GM18498 (cell line): Measurements from ENCODE around the gene ABHD3.
"Not testable (repeated sequence)": the region's sequence is repeated elsewhere in the genome, so short reads cannot be mapped to it uniquely, and the experiment has no call there.

Experiments
- ATAC-seq: cut with Tn5 transposase; IDR thresholded peaks from one replicate; pipeline ENCODE4 v1.9.1; 2021; ENCODE audit warnings: mild to moderate bottlenecking, moderate library complexity; ENCODE audit not compliant: unreplicated experiment

Gene ABHD3

DNA sequence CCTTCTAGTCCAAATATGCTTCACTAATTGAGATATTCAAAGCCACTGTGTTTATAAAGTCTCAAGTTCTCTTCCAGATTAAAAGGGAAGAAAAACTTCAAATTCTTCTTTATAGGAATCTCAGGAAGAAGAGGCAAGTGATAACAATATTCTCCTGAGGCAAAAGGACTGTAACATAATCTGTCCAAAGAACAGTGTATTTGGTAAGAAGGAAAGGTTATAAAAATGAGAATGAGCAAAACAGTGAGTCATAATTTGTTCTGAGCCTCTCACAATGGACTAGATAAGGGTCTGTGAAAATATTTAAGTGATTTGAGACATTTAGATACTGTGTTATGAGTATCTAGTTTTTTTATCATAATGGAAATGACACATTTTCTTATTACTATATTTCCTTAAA is 48.2 kb downstream of the ABHD3 start:
- ATAC-seq, result no peak

DNA sequence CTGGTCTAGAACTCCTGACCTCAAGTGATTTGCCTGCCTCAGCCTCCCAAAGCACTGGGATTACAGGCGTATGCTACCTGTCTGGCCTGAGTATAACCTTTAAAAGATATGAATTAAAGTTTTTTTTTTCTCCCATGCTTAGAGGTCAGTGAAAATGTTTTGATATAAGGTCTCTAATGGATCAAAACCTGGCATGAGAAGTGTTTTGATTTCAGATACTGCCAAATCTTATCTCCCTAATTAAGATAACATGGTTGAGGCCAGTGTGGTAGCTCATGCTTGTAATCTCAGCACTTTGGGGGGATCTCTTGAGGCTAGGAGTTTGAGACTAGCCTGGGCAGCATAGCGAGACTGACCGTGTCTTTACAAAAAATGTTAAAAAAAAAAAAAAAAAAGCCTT is 51.2 kb downstream of the ABHD3 start:
- no peak for ATAC-seq

- no peak for ATAC-seq
Measured at GRCh38 chr18:21652073-21652472, 52.5 kb downstream of the ABHD3 start.

- ATAC-seq, result no peak
Measured at GRCh38 chr18:21650311-21650710, 54.3 kb downstream of the ABHD3 start.

DNA sequence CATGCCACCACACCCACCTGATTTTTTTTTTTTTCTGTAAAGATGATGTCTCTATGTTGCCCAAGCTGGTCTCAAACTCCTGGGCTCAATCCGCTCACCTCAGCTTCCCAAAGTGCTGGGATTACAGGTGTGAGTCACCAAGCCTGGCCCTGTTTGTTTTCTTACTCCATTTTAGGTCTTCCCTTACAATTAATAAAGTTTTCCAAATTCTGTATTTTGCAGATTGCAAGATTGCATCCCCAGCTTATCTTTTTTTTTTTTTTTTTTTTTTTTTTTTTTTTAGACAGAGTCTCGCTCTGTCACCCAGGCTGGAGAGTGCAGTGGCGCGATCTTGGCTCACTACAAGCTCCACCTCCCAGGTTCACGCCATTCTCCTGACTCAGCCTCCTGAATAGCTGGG is 64.2 kb downstream of the ABHD3 start:
- ATAC-seq, result not testable (repeated sequence)

GRCh38 chr18:21638822-21639221 is 65.8 kb downstream of the ABHD3 start:
- no peak for ATAC-seq

GRCh38 chr18:21636769-21637168 is 67.8 kb downstream of the ABHD3 start:
- no peak for ATAC-seq

- ATAC-seq, result no peak
Measured at GRCh38 chr18:21634588-21635199, 69.9 kb downstream of the ABHD3 start.

- no peak for ATAC-seq
Measured at GRCh38 chr18:21632393-21632792, 72.2 kb downstream of the ABHD3 start.

DNA sequence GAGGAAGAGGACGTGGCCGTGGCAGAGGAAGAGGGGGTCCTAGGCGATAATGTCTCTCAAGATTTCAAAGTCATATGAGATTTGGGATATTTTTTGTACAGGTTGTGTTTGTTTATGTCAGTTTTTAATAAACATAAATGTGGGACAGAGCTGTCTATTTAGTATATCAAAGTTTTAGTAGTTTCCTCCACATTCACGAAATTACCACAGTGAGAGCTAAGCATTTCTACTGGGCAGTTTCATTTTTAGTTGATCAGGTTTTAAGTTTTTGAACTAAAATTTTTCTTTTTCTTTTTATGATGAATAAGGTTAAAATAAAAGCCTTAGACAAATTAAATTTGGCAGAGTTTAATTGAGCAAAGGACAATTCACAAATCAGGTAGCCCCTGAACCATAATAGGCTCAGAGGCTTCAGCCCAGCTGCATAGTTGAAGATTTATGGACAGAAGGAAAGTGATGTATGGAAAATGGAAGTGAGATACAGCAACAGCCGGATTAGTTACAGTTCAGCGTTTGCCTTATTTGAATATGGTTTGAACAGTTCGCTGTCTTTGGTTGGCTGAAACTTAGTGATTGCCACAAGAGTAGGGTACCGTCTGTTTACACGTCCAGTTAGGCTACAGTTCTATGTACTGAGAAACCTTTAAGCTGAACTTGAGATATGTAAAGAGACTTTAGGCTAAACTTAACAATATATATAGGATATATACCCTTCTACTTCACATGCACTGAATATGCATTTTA is 75.3 kb downstream of the ABHD3 start:
- peak; percentile 98 for ATAC-seq

GRCh38 chr18:21621640-21622039 is 82.9 kb downstream of the ABHD3 start:
- ATAC-seq, result not testable (repeated sequence)

GRCh38 chr18:21612125-21613039 is 92.2 kb downstream of the ABHD3 start, which contains the start of gene SNRPD1:
Gene SNRPD1 (plus strand): TSS chr18:21612314. CDS start chr18:21612430, 116 bp downstream.
- peak; percentile 99 for ATAC-seq

DNA sequence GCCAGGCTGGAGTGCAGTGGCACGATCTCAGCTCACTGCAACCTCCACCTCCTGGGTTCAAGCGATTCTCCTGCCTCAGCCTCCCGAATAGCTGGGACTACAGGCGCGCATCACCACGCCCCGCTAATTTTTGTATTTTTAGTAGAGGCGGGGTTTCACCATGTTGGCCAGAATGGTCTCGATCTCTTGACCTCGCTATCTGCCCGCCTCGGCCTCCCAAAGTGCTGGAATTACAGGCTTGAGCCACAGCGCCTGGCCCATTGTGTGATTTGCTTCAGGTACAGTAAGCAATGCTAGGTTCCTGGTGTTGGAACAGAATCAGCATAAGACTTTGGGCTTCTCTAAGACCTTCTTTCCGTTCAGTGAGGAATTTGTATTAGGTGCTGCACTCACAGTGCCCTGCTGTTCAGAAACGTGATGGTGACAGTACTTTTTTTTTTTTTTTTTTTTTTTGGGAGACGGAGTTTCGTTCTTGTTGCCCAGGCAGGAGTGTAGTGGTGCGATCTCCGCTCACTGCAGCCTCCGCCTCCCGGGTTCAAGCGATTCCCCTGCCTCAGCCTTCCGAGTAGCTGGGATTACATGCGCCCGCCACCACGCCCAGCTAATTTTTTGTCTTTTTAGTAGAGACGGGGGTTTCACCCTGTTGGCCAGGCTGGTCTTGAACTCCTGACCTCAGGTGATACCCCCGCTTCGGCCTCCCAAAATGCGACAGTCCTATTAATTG is 93.0 kb downstream of the ABHD3 start:
- ATAC-seq, result peak; percentile 0

DNA sequence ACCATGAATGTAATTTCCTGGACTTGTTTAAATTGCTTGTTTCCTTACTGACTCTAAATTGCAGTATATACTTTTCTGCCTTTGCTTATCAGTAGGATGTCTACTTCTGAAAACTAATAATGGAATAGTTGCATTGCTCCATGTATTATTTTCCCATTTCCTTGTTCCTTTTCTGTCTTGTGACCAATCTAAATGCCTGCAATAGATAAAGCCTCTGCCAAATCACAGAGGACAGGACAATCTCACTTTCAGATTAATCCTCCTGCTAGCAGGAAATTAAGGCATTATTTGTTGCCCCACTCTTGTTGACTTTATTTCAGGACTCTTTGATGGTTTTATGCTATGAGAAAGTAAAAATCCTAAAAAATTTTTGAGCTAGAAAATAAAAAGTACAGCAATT is 99.4 kb downstream of the ABHD3 start:
- ATAC-seq, result no peak

DNA sequence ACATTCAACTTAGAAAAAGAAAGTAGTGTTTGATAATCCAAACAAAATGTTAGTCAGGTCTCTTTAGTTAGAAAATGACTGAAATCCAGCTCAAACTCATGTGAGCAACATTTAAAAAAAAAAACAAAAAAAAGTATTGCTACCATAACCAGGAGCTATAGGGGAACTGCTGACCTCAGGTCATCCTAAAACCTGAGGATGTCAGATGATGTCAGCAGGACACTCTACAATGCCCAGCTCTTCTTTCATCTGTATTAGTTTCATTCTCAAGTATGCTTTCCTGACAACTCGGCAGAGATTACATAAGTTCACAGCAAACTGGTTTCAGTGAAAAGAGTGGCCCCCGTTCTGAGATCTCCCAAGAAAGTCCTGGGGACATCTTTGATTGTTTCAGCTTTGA is 99.9 kb downstream of the ABHD3 start:
- ATAC-seq, result no peak

DNA sequence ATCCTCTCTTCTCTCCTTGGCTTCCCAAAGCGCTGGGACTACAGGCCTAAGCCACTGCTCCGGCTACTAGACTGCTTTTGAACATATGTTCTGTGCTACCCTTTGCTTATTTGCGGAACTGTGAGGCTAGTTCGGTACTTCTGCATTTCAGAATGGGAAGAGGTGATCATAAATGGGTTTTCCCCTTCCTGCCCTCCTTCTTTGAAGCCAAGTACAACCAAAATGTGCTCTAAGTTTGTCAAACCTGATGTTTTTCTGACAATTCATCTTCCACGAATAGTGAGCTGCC is 102.3 kb downstream of the ABHD3 start:
- no peak for ATAC-seq
